Measurements from ENCODE around the gene PRKAR1B. TPM values are rescaled to one million over a fixed set of nuclear protein-coding genes. Genes with fewer than 3 reads are reported as not detected.

Gene PRKAR1B
- total RNA-seq, 1 donor from 2014 or later: 21.7 TPM

DNA sequence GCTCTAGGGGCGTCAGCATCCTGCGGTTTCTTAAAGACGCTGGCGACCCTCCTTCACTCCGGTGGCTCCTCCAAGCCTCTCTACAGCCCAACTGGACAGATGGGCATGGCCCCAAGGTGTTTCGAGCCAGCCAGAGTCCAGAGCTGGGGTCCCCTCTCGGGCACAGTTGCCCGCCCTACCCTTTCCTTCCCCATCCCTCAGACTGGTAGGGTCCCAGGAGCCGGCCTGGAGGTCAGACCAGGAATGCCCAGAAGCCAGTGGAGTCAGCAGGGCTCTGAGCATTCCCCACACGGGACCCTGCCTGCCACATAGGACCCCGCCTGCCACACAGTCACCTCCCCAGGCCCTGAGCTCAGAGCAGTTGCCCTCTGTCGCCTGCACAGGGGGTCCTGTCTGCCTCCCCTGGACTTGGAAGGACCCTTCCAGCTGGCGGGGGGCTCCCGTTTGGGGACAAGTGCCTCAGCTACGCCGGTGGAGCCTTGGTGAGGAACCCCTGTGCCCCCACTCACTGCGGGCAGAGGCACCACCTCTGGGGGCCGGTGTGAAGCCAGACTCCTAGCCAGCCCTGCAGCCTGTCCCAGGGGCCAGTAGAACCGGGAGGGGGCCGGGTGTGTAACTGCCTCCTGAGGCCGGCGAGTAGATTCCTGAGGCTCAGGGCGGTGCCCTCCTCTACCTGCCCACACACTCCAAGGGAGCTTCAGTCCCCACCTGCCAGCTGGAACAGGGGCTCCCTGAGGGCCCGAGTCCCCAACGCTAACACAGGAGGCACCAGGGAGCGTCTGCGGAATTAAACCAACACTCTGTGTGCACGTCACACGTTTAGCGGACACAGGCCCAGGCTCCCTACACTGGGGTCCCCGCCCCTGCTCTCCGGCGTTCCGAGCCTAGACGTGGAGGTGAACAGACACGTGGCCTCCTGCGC lies 188.1 kb downstream of the PRKAR1B start:
- Mint-ChIP-seq H3K4me1 (ENCODE audit: unreplicated experiment) (no peaks in the 10 kb centered on the region), H3K27ac (ENCODE audit: unreplicated experiment) (no peak overlapping the region), H3K4me3 (ENCODE audit: unreplicated experiment) (no peak overlapping the region), H3K9me3 (ENCODE audit: unreplicated experiment) (no peaks in the 10 kb centered on the region), H3K27me3 (ENCODE audit: unreplicated experiment) (peaks cover 8% of the 10 kb centered on the region), H3K36me3 (ENCODE audit: low read depth, unreplicated experiment) (no peaks in the 10 kb centered on the region)
- DNase-seq (ENCODE audit: low spot score): no peak
- TF ChIP-seq, protein P1, sequence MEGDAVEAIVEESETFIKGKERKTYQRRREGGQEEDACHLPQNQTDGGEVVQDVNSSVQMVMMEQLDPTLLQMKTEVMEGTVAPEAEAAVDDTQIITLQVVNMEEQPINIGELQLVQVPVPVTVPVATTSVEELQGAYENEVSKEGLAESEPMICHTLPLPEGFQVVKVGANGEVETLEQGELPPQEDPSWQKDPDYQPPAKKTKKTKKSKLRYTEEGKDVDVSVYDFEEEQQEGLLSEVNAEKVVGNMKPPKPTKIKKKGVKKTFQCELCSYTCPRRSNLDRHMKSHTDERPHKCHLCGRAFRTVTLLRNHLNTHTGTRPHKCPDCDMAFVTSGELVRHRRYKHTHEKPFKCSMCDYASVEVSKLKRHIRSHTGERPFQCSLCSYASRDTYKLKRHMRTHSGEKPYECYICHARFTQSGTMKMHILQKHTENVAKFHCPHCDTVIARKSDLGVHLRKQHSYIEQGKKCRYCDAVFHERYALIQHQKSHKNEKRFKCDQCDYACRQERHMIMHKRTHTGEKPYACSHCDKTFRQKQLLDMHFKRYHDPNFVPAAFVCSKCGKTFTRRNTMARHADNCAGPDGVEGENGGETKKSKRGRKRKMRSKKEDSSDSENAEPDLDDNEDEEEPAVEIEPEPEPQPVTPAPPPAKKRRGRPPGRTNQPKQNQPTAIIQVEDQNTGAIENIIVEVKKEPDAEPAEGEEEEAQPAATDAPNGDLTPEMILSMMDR (IDR thresholded peaks at IDR 0.05; ENCODE audit: unreplicated experiment): no peak

GRCh38 chr7:537911-538634 lies 189.0 kb downstream of the PRKAR1B start:
- Mint-ChIP-seq H3K36me3 (ENCODE audit: low read depth, unreplicated experiment) (no peaks in the 10 kb centered on the region), H3K4me1 (ENCODE audit: unreplicated experiment) (no peaks in the 10 kb centered on the region), H3K9me3 (ENCODE audit: unreplicated experiment) (no peaks in the 10 kb centered on the region), H3K27me3 (ENCODE audit: unreplicated experiment) (peaks cover 8% of the 10 kb centered on the region), H3K27ac (ENCODE audit: unreplicated experiment) (no peak overlapping the region), H3K4me3 (ENCODE audit: unreplicated experiment) (no peak overlapping the region)
- DNase-seq (ENCODE audit: low spot score): no peak
- TF ChIP-seq, protein P1 (IDR thresholded peaks at IDR 0.05; ENCODE audit: unreplicated experiment): no peak

DNA sequence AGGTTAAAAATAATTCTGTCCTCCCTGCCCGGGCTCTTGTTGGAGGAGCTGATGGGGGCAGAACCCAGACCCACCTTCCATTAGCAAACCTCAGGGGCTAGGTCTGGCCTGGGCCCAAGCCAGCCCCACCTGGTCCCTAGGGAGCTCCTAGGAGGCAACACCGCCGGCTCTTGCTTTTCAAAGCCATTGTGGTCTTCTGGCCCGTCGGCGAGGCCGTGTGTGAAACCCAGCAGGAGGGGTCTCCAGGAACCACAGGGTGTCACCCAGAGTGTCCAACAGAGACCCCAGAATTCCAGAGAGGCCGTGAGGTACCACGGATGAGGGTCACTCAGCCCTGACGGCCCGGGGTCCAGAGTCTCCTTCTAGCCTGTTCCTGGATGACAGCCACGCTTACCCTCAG lies 190.8 kb downstream of the PRKAR1B start:
- peaks cover 2% of the 10 kb centered on the region for H3K27me3 Mint-ChIP-seq (ENCODE audit: unreplicated experiment)
- TF ChIP-seq, protein P1 (IDR thresholded peaks at IDR 0.05; ENCODE audit: unreplicated experiment): no peak
- H3K27ac Mint-ChIP-seq (ENCODE audit: unreplicated experiment): no peak overlapping the region
- no peaks in the 10 kb centered on the region for H3K36me3 Mint-ChIP-seq (ENCODE audit: low read depth, unreplicated experiment)
- DNase-seq (ENCODE audit: low spot score): no peak
- no peak overlapping the region for H3K4me3 Mint-ChIP-seq (ENCODE audit: unreplicated experiment)
- H3K9me3 Mint-ChIP-seq (ENCODE audit: unreplicated experiment): no peaks in the 10 kb centered on the region
- H3K4me1 Mint-ChIP-seq (ENCODE audit: unreplicated experiment): no peaks in the 10 kb centered on the region

DNA sequence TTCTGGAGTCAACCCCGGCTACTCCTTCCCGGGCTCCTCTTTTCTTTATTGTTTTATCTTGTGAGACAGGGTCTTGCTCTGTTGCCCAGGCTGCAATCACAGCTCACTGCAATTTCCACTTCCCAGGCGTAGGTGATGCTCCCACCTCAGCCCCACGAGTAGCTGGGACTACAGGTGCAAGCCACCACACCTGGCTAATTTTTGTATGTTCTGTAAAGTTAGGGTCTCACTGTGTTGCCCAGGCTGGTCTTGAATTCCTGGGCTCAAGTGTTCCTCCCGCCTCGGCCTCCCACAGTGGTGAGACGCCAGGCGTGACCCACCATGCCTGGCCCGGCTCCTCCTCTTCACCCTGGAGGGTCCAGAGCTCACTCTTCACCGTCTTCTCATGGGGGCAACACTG lies 192.1 kb downstream of the PRKAR1B start:
- Mint-ChIP-seq H3K27ac (ENCODE audit: unreplicated experiment) (no peak overlapping the region), H3K4me1 (ENCODE audit: unreplicated experiment) (no peaks in the 10 kb centered on the region), H3K36me3 (ENCODE audit: low read depth, unreplicated experiment) (no peaks in the 10 kb centered on the region), H3K27me3 (ENCODE audit: unreplicated experiment) (peaks cover 2% of the 10 kb centered on the region), H3K9me3 (ENCODE audit: unreplicated experiment) (no peaks in the 10 kb centered on the region), H3K4me3 (ENCODE audit: unreplicated experiment) (no peak overlapping the region)
- TF ChIP-seq, protein P1 (IDR thresholded peaks at IDR 0.05; ENCODE audit: unreplicated experiment): no peak
- DNase-seq (ENCODE audit: low spot score): no peak

DNA sequence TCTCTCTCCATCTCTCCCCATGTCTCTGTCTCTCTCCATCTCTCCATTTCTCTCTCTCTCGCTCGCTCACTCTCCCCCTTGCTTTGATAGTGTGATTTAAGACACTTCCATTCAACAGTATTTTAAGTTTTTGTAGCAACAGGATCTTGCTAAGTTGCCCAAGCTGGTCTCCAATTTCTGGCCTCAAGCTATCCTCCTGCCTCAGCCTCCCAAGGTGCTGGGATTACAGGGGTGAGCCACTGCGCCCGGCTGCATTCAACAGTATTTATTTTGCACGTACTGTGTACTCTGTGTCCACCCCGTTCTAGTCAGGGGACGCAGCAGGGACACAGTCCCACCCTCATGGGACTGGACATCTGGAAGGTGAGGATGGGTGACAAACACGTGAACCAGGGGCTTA lies 193.0 kb downstream of the PRKAR1B start:
- no peaks in the 10 kb centered on the region for H3K9me3 Mint-ChIP-seq (ENCODE audit: unreplicated experiment)
- H3K4me3 Mint-ChIP-seq (ENCODE audit: unreplicated experiment): peak overlapping the region; percentile 75
- H3K4me1 Mint-ChIP-seq (ENCODE audit: unreplicated experiment): no peaks in the 10 kb centered on the region
- H3K27ac Mint-ChIP-seq (ENCODE audit: unreplicated experiment): no peak overlapping the region
- H3K27me3 Mint-ChIP-seq (ENCODE audit: unreplicated experiment): peaks cover 2% of the 10 kb centered on the region
- H3K36me3 Mint-ChIP-seq (ENCODE audit: low read depth, unreplicated experiment): no peaks in the 10 kb centered on the region
- TF ChIP-seq, protein P1 (IDR thresholded peaks at IDR 0.05; ENCODE audit: unreplicated experiment): no peak
- DNase-seq (ENCODE audit: low spot score): no peak

All from endothelial cell (in vitro differentiated cells).